ENCODE measurements around the gene CRYGN. TPM values are rescaled to one million over a fixed set of nuclear protein-coding genes. Genes with fewer than 3 reads are reported as not detected.

CRYGN gene
- total and polyA plus RNA-seq, 9 of the 15 experiments (the other 6 are each of a cell fraction or from before 2014, with no cell fraction given) = not detected

DNA sequence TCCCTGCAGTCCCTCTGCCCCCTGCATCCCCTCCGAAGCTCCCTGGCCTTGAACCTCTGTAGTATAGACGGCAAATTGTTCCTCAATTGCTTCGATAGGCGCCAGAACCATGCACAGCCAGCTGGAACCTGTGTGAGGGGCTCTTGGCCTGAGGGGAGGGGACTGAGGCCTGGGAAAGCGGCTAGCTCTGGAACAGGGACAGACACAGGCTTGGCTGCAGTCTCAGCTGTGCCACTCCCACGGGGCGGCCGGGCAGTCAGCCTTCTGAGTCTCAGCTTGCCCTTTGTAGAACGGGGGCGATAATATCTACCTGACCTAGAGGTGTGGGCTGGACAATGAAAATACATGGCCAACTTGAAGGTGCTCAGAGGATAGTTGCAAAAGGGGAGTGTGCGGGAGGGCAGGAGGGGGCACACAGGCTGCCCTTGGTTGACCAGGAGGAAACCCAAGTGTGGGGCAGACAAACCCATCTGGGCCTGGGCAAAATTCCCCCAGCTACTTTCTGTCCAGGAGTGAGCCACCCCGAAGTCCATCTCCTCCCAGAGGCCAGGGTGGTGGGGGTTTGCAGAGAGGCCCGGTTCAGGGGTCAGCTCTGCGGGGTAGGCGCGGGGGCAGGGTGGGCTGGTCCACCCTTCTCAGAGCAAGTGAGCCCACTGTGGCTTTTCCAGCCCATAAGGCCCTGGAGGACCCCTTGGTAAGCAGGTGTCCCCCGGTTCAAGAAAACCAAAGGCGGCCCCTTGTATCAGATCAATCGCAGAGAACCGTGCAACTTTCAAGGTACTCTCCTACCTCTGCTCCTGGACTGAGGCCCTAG, 4.6 kb downstream of the CRYGN start:
- CTCF ChIA-PET (ENCODE audit: low intra/inter-chr PET ratio) = no interaction called here

GRCh38 chr7:151434549-151434948, 5.4 kb downstream of the CRYGN start:
- in situ Hi-C loops (cut with MboI) (no loop called here), intact Hi-C loops (cut with micrococcal nuclease) (no loop called here)
- DNase-seq (ENCODE audit: extremely low read depth in 1 of 4, low spot score in 3 of 4) (no peak), ATAC-seq (no peak), FAIRE-seq (peak; percentile 29)
- POLR2A ChIA-PET = interaction anchor here (0.9 kb wide), 1 partner anchor 15 kb away, joined by 3 read pairs; no protein-coding TSS in a partner anchor
- 16% methylated on average over 4 of the region's 4 CpGs for WGBS (ENCODE audit: insufficient coverage, low coverage, missing lambda C conversion rate)
- CTCF ChIA-PET (ENCODE audit: low intra/inter-chr PET ratio) = no interaction called here
- Histone ChIP-seq H3K27me3 (ENCODE audit: control insufficient read depth in 2 of 2, insufficient read depth in 2 of 2, low read length in 2 of 2) (peaks cover 28 to 96% of the 10 kb centered on the region in 2 experiments; a peak in 4 of 5 replicates), H3K4me2 (ENCODE audit: insufficient read depth, low read length) (no peak overlapping the region), H3K9me1 (ENCODE audit: control insufficient read depth, insufficient read depth, low read length) (no peaks in the 10 kb centered on the region), H3K36me3 (ENCODE audit: control insufficient read depth, insufficient read depth, low read length) (no peaks in the 10 kb centered on the region), H2AFZ (ENCODE audit: low read depth, low read length) (no peak overlapping the region), H3K79me2 (ENCODE audit: control insufficient read depth, insufficient read depth, low read length) (no peaks in the 10 kb centered on the region), H3K4me1 (replicated peaks in 1 of 2; ENCODE audit: control insufficient read depth in 2 of 2, insufficient read depth in 2 of 2, low read length in 2 of 2) (peaks cover 0 to 21% of the 10 kb centered on the region in 2 experiments; a peak in 3 of 5 replicates), H4K20me1 (replicated peaks; ENCODE audit: control insufficient read depth, insufficient read depth, low read length) (peaks cover 8% of the 10 kb centered on the region; the same call in 1 of the 2 replicates), H3K4me3 (no peak overlapping the region), H3K9me3 (replicated peaks; ENCODE audit: control insufficient read depth, insufficient read depth, low read depth, low read length) (no peaks in the 10 kb centered on the region), H3K9ac (ENCODE audit: insufficient read depth in 1 of 2, low read depth in 2 of 2, low read length in 2 of 2) (no peak overlapping the region), H3K27ac (ENCODE audit: extremely low read depth, low read depth, low read length) (no peak overlapping the region)
- BruUV-seq (replicated peaks) = no TSS peak
- TF ChIP-seq HDAC3 (IDR thresholded peaks at IDR 0.05; ENCODE audit: borderline replicate concordance, partially characterized antibody) (no peak), RBM22 (IDR thresholded peaks at IDR 0.05; ENCODE audit: low read depth, low read length, poor library complexity, severe bottlenecking) (no peak), HNRNPK (IDR thresholded peaks at IDR 0.05; ENCODE audit: low read depth, low read length, poor library complexity, severe bottlenecking) (no peak), ZNF197 (CRISPR knock-in tag; IDR thresholded peaks at IDR 0.05; ENCODE audit: low read depth) (no peak), SMARCB1 (IDR thresholded peaks at IDR 0.05; ENCODE audit: insufficient read length, low read depth) (no peak), NCOA2 (IDR thresholded peaks at IDR 0.05; ENCODE audit: partially characterized antibody in 2 of 2) (no peak), BDP1 (IDR thresholded peaks at IDR 0.05; ENCODE audit: insufficient read depth, insufficient read length) (no peak), TEAD2 (tag; IDR thresholded peaks at IDR 0.05) (no peak), ATF2 (CRISPR knock-in tag; IDR thresholded peaks at IDR 0.05) (no peak)

More for the DNA sequence above, 4.6 kb downstream of the CRYGN start:
- H3K4me1 ChIP-seq (replicated peaks in 1 of 2; ENCODE audit: control insufficient read depth in 2 of 2, insufficient read depth in 2 of 2, low read length in 2 of 2) = peaks cover 0 to 23% of the 10 kb centered on the region in 2 experiments; a peak in 1 of 5 replicates
- no peak overlapping the region for H3K4me3 ChIP-seq
- in situ Hi-C loops (cut with MboI) = no loop called here
- no peak overlapping the region for H3K9ac ChIP-seq (ENCODE audit: insufficient read depth in 1 of 2, low read depth in 2 of 2, low read length in 2 of 2)
- ATAC-seq (no peak), DNase-seq (ENCODE audit: extremely low read depth in 1 of 4, low spot score in 3 of 4) (no peak), FAIRE-seq (no peak)
- no peaks in the 10 kb centered on the region for H3K9me1 ChIP-seq (ENCODE audit: control insufficient read depth, insufficient read depth, low read length)
- TF ChIP-seq ZC3H8 (IDR thresholded peaks at IDR 0.05) (no peak), NONO (IDR thresholded peaks at IDR 0.05; ENCODE audit: low read depth in 2 of 2, low read length in 1 of 2) (no peak), ETS2 (tag; IDR thresholded peaks at IDR 0.05; ENCODE audit: borderline replicate concordance, poor library complexity, severe bottlenecking) (no peak), BCOR (IDR thresholded peaks at IDR 0.05) (no peak), HDAC3 (IDR thresholded peaks at IDR 0.05; ENCODE audit: borderline replicate concordance, partially characterized antibody) (no peak), CBX2 (IDR thresholded peaks at IDR 0.05; ENCODE audit: insufficient read depth, low read length, poor library complexity, severe bottlenecking) (no peak), TAF15 (IDR thresholded peaks at IDR 0.05; ENCODE audit: low read depth, low read length) (no peak), MTA2 (IDR thresholded peaks at IDR 0.05; ENCODE audit: low read depth) (no peak), PHTF2 (CRISPR knock-in tag; IDR thresholded peaks at IDR 0.05) (no peak)
- H3K79me2 ChIP-seq (ENCODE audit: control insufficient read depth, insufficient read depth, low read length) = no peaks in the 10 kb centered on the region
- WGBS (ENCODE audit: insufficient coverage, low coverage, missing lambda C conversion rate) = 25% methylated on average over 20 of the region's 20 CpGs
- POLR2A ChIA-PET = interaction anchor here (0.9 kb wide), 1 partner anchor 15 kb away, joined by 3 read pairs; no protein-coding TSS in a partner anchor
- no peak overlapping the region for H2AFZ ChIP-seq (ENCODE audit: low read depth, low read length)
- no peaks in the 10 kb centered on the region for H3K36me3 ChIP-seq (ENCODE audit: control insufficient read depth, insufficient read depth, low read length)
- H3K9me3 ChIP-seq (replicated peaks; ENCODE audit: control insufficient read depth, insufficient read depth, low read depth, low read length) = no peaks in the 10 kb centered on the region
- H3K27ac ChIP-seq (ENCODE audit: extremely low read depth, low read depth, low read length) = no peak overlapping the region
- H4K20me1 ChIP-seq (replicated peaks; ENCODE audit: control insufficient read depth, insufficient read depth, low read length) = peaks cover 4% of the 10 kb centered on the region; the same call in 1 of the 2 replicates
- H3K4me2 ChIP-seq (ENCODE audit: insufficient read depth, low read length) = no peak overlapping the region
- intact Hi-C loops (cut with micrococcal nuclease) = no loop called here
- no TSS peak for BruUV-seq (replicated peaks)
- H3K27me3 ChIP-seq (ENCODE audit: control insufficient read depth in 2 of 2, insufficient read depth in 2 of 2, low read length in 2 of 2) = peaks cover 28 to 90% of the 10 kb centered on the region in 2 experiments; a peak in 4 of 5 replicates
